ENCODE measurements around the gene PRMT7.

PRMT7 gene

DNA sequence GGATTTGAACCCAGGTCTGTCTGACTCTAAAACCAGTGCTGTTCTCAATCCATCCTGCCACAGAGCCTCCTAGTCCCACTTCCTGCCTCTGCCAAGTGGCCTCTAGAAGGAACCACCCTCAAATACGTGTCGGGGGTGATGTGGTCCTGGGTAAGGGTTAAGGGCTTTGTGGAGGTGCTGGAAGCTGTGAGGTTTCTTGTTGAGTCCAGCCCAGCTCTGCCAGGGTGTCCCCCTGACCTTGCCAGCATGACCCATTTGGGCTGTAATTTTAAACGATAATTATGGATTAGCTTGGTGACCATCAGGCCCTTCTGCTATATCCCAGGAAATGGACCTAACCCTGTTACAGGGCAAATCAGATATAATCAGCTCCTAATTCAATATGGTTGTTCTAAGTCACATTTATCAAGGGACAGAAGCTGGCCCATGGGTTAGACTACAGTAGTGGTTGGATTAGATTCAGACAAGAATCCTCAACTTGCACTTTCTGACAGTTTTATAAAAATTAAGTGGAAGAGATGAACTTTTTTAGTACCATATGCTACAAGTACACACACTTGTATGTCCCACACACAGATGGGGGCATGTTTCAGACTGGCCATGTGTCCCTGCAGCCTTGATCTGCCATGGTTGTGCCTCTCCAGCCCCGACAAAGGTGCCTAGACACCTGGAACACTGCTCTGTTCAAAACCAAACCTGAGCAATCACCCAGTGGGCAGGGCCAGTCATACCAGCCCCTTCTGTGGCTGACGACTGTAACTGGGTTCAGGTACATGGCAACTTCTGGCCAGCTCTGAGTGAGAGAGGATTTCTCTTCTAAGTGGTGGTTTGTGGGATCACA is 89.5 kb downstream of the PRMT7 start:
- no peak for DNase-seq

GRCh38 chr16:68400924-68401460 is 90.2 kb downstream of the PRMT7 start:
- DNase-seq, result no peak

- DNase-seq, result no peak
Measured at GRCh38 chr16:68401871-68402747, 91.3 kb downstream of the PRMT7 start.

DNA sequence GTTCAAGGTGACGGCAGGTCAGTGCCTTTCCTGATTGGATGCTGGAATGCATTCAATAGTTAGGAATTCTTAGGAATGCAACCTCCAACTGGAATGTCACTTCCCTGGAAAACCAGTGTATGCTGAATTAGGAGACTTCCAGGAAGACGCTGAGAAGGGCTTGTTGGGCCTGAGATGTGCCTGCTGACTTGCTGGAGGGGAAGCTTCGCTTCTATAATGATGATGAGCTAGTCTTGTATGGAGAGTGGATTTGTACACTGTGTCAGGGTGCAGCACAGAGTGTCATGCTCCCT is 91.9 kb downstream of the PRMT7 start:
- DNase-seq, result no peak

GRCh38 chr16:68403177-68403576 is 92.4 kb downstream of the PRMT7 start:
- DNase-seq, result no peak

GRCh38 chr16:68403704-68404103 is 92.9 kb downstream of the PRMT7 start:
- no peak for DNase-seq

DNA sequence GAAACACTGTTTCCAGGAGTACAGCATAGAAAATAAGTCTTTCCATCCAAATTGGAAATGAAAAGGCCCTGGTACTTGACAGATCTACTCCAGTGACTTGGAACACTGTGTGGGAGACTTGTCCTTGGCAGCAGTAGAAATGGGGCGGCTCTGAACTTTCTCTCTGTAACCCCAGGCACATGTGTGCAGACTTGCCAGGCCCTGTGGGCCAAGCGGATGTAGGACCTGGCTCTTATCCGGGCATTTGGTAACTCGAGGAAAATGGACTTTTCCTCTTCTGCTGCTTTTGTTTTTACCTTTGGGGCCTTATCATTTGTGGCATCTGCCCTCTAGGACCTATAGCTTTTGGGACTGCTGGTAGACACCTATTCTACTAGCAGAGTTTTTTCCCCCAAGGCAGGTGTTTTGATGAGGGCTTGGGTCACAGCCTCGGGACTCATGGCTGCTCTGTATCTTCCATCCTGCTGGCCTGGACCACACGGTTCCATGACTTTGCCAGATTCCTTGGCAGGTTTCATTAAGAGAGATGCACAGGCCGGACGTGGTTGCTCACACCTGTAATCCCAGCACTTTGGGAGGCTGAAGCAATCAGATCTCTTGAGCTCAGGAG is 94.0 kb downstream of the PRMT7 start:
- DNase-seq, result no peak

GRCh38 chr16:68406458-68407152 is 95.8 kb downstream of the PRMT7 start:
- no peak for DNase-seq

Measured in GOT3 (cell line).